HepG2 (cell line): ENCODE measurements around the gene VWA3B. TPM values are rescaled to one million over a fixed set of nuclear protein-coding genes. Genes with fewer than 3 reads are reported as not detected.

Experiments used
- ATAC-seq: fragments of 200-7000 bp; cut with Tn5 transposase; 3 replicates; pipeline ENCODE4 v1.9.1; 2020; ENCODE audit warnings: mild to moderate bottlenecking, moderate library complexity
- BruUV-seq: library from RNA; stranded (reverse); fragments of 400-500 nt; replicated peaks from 2 replicates; lab custom pipeline; 2021; lab: Mats Ljungman, UMichigan
- CTCF ChIA-PET: fragments of 300-600 bp; formaldehyde crosslinking; extraction: SDS; loops from one replicate; lab custom pipeline; 2021; ENCODE audit warnings: low total read pairs, inconsistent platforms, low intra/inter-chr PET ratio; lab: Yijun Ruan, JAX
- POLR2A ChIA-PET: fragments of 350-600 bp; sonication (Branson Sonifier 250); formaldehyde crosslinking; loops from one replicate; lab custom pipeline; 2020; ENCODE audit warnings: antibody characterized with exemption, inconsistent platforms; lab: Yijun Ruan, JAX
- DNase-seq: peaks from one replicate; pipeline ENCODE4 v3.0.0-alpha.2; 2015; ENCODE audit warnings: low spot score
- FAIRE-seq: peaks from 3 replicates; lab custom pipeline; 2011; peaks lifted over from hg19 to GRCh38; lab: Jason Lieb, UNC
- H2AFZ ChIP-seq: one replicate; pipeline ENCODE4 v1.6.1; 2011; ENCODE audit warnings: low read length, inconsistent platforms
- H3K27ac ChIP-seq: fragments of 300-600 bp; 3 replicates; pipeline ENCODE4 v1.8.0; 2011; ENCODE audit warnings: mixed run types, mild to moderate bottlenecking, mixed read lengths, low read length, inconsistent platforms; ENCODE audit not compliant: insufficient read depth; ENCODE audit errors: extremely low read length
- H3K27me3 ChIP-seq, 2 experiments: fragments of 200-600 bp in 1 of 2; 2 replicates in 1 of 2; 3 replicates in 1 of 2; pipeline versions ENCODE4 v1.6.0 to v1.8.0; 2011; ENCODE audit warnings: low read length in 2 of 2, mild to moderate bottlenecking in 2 of 2, moderate library complexity in 2 of 2, inconsistent platforms in 1 of 2; ENCODE audit not compliant: insufficient read depth in 2 of 2, control insufficient read depth in 1 of 2
- H3K36me3 ChIP-seq, 2 experiments: fragments of 200-600 bp in 1 of 2; replicated peaks in 1 of 2; 2 replicates in 1 of 2; 3 replicates in 1 of 2; pipeline versions ENCODE4 v1.5.1 to v1.8.0; 2011; ENCODE audit warnings: low read length in 2 of 2, inconsistent platforms in 1 of 2; ENCODE audit not compliant: insufficient read depth in 2 of 2, control insufficient read depth in 1 of 2
- H3K4me1 ChIP-seq: 2 replicates; pipeline ENCODE4 v1.5.1; 2012; ENCODE audit warnings: low read length, inconsistent platforms; ENCODE audit not compliant: insufficient read depth
- H3K4me2 ChIP-seq: 2 replicates; pipeline ENCODE4 v1.6.0; 2011; ENCODE audit warnings: low read depth, low read length, inconsistent platforms
- H3K4me3 ChIP-seq, 3 experiments: fragments of 200-600 bp in 1 of 3; sonication (generic), shearing (Covaris generic) in 1 of 3; replicated peaks in 1 of 3; 2 replicates each; pipeline ENCODE4 v1.5.1; 2011 to 2016; ENCODE audit warnings: low read length in 3 of 3, inconsistent platforms in 2 of 3, low read depth in 2 of 3, mild to moderate bottlenecking in 2 of 3, control low read depth in 1 of 3, mixed read lengths in 1 of 3; ENCODE audit not compliant: insufficient read depth in 1 of 3
- H3K79me2 ChIP-seq: one replicate; pipeline ENCODE4 v1.6.1; 2011; ENCODE audit warnings: low read length, inconsistent platforms; ENCODE audit not compliant: insufficient read depth
- H3K9ac ChIP-seq: 2 replicates; pipeline ENCODE4 v1.6.0; 2011; ENCODE audit warnings: mild to moderate bottlenecking, low read depth, low read length, inconsistent platforms; ENCODE audit not compliant: insufficient read depth
- H3K9me3 ChIP-seq: 2 replicates; pipeline ENCODE4 v1.5.1; 2012; ENCODE audit warnings: mild to moderate bottlenecking, low read length
- H4K20me1 ChIP-seq: 2 replicates; pipeline ENCODE4 v1.6.0; 2011; ENCODE audit warnings: inconsistent platforms, mild to moderate bottlenecking, low read length, moderate library complexity; ENCODE audit not compliant: insufficient read depth
- AHR ChIP-seq: IDR thresholded peaks from 2 replicates; pipeline ENCODE4 v1.6.1; 2018; ENCODE audit warnings: missing genetic modification reagents, missing compliant biosample characterization
- BCL3 ChIP-seq: sonication (generic); formaldehyde crosslinking; IDR thresholded peaks from 2 replicates; pipeline ENCODE4 v1.5.1; 2020; ENCODE audit warnings: mild to moderate bottlenecking, missing genetic modification reagents, moderate library complexity
- HMG20A ChIP-seq: IDR thresholded peaks from 2 replicates; pipeline ENCODE4 v1.6.1; 2016; ENCODE audit warnings: borderline replicate concordance
- KAT7 ChIP-seq: IDR thresholded peaks from 2 replicates; pipeline ENCODE4 v1.6.1; 2018; ENCODE audit warnings: borderline replicate concordance, missing compliant biosample characterization
- KDM5A ChIP-seq: fragments of 200-600 bp; sonication (generic); IDR thresholded peaks from 2 replicates; pipeline ENCODE4 v1.7.0; 2018; ENCODE audit warnings: antibody characterized with exemption, mild to moderate bottlenecking, low read length, borderline replicate concordance
- NFIB ChIP-seq: sonication (generic); formaldehyde crosslinking; IDR thresholded peaks from 2 replicates; pipeline ENCODE4 v1.9.0; 2021; ENCODE audit warnings: missing genetic modification reagents, mild to moderate bottlenecking, borderline replicate concordance
- RBFOX2 ChIP-seq: fragments of 200-400 bp; formaldehyde crosslinking; IDR thresholded peaks from 2 replicates; pipeline ENCODE4 v1.6.1; 2017; ENCODE audit warnings: low read depth, mild to moderate bottlenecking, low read length
- RELA ChIP-seq: sonication (generic); formaldehyde crosslinking; IDR thresholded peaks from 2 replicates; pipeline ENCODE4 v1.4.0; 2020; ENCODE audit warnings: missing genetic modification reagents
- ZFP1 ChIP-seq: IDR thresholded peaks from 2 replicates; pipeline ENCODE4 v1.6.1; 2016
- ZNF121 ChIP-seq: sonication (generic); formaldehyde crosslinking; IDR thresholded peaks from 2 replicates; pipeline ENCODE4 v1.5.0; 2020; ENCODE audit warnings: mild to moderate bottlenecking, missing genetic modification reagents
- ZNF614 ChIP-seq: IDR thresholded peaks from 2 replicates; pipeline ENCODE4 v1.6.1; 2018; ENCODE audit warnings: missing biosample characterization, missing genetic modification reagents, inconsistent platforms, borderline replicate concordance
- ZNF674 ChIP-seq: sonication (generic); formaldehyde crosslinking; IDR thresholded peaks from 2 replicates; pipeline ENCODE4 v1.5.0; 2020; ENCODE audit warnings: low read depth, mild to moderate bottlenecking, missing genetic modification reagents
- WGBS: methylation state at CpG from one replicate; pipeline ENCODE4 v1.1.6; 2017; ENCODE audit warnings: low lambda C conversion rate; 5-methylcytosine and 5-hydroxymethylcytosine counted together
- in situ Hi-C: cut with HindIII; loops from 2 replicates; pipeline ENCODE4 v1.10.0; 2017; ENCODE audit warnings: low pct_unique_long_range_greater_than_20kb; ENCODE audit not compliant: extremely low pct_ligation_motif_present
- intact Hi-C: fragments of 100-400 bp; cut with micrococcal nuclease; formaldehyde crosslinking; loops from one replicate; pipeline ENCODE4 v1.10.0; 2022; ENCODE audit not compliant: unreplicated experiment
- polyA plus RNA-seq, 8 experiments: library from polyadenylated mRNA; depleted of rRNA in 3 of 8; stranded (reverse) in 7 of 8; unstranded in 1 of 8; fragments of >200 nt; fragmentation: Illumina TruSeq in 4 of 8; extraction: Trizol in 4 of 8; gene quantifications; 2 replicates each; pipeline versions ENCODE4 v1.2.1 to v1.2.3, GENCODE V29; 2011 to 2016; ENCODE audit warnings: low read depth in 4 of 8, missing spikeins in 1 of 8, mixed read lengths in 1 of 8; ENCODE audit not compliant: insufficient read depth in 1 of 8
- total RNA-seq, 5 experiments: library from RNA; depleted of rRNA; stranded (reverse); fragments of >200 nt; fragmentation: Illumina TruSeq; extraction: Trizol; gene quantifications; 2 replicates each; pipeline ENCODE4 v1.2.3, GENCODE V29; 2016; ENCODE audit warnings: low read depth in 1 of 5
- TF ChIP-seq, protein P1 (sequence below): sonication (generic); formaldehyde crosslinking; IDR thresholded peaks from 2 replicates; pipeline ENCODE4 v1.4.0; 2020; ENCODE audit warnings: mild to moderate bottlenecking, missing genetic modification reagents, borderline replicate concordance

The VWA3B gene
- total and polyA plus RNA-seq, 2 of the 13 experiments (the other 11 are each of a cell fraction or from before 2014, with no cell fraction given), result not detected

- no peaks in the 10 kb centered on the region for H4K20me1 ChIP-seq
- H3K4me3 ChIP-seq, result no peak overlapping the region
- H3K27me3 ChIP-seq, result peaks cover 0 to 7% of the 10 kb centered on the region in 2 experiments; a peak in 2 of 5 replicates
- H3K27ac ChIP-seq, result no peak overlapping the region
- no peak for ATAC-seq
- H3K36me3 ChIP-seq, result no peaks in the 10 kb centered on the region
- intact Hi-C loops, result no loop called here
- H3K9me3 ChIP-seq, result peaks cover 17% of the 10 kb centered on the region
- H3K4me2 ChIP-seq, result no peak overlapping the region
- H3K9ac ChIP-seq, result no peak overlapping the region
- no TSS peak for BruUV-seq
- no peaks in the 10 kb centered on the region for H3K79me2 ChIP-seq
- in situ Hi-C loops, result no loop called here
- no peak for DNase-seq
- H3K4me1 ChIP-seq, result no peaks in the 10 kb centered on the region
- FAIRE-seq, result no peak
- H2AFZ ChIP-seq, result no peak overlapping the region
- CTCF ChIA-PET, result no interaction called here
- no peak for TF ChIP-seq KDM5A
- TF ChIP-seq ZFP1, result peak; percentile 98
- TF ChIP-seq AHR, result no peak
- POLR2A ChIA-PET, result no interaction called here
Measured at GRCh38 chr2:98247383-98247782, 160.4 kb downstream of the VWA3B start.

DNA sequence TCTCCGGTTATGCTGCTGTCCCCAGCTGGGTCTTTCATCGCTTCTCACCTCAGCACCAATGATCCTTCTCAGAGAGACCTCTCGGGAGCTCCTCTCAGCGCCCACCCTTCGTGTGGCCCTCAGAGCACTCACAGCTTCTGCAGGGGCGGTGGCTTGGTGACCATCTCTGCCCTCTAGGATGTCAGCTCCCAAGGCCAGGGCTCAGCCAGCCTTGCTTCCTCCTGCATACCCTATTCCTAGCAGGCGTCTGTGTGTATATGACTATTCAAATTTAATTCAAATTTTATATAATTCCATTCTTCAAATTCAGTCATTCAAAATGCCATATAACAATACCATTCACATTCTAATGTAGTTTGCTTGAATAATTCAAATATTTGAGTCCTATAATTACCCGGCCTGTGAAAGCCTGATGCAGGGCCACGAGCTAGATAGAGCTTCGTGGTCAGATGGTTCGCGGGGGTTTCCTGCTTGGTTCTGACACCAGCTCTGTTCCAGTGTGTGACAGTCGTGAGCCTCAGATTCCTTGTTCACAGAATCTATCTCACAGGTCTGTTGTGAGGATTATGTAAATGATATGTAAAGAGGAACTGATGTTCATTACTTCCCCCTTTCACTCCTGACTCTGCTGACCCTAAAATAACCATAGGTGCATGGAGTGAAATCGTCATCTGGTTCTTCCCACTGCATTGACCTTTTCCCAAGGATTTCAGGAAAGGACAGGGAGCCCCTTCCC, 165.2 kb downstream of the VWA3B start:
- Histone ChIP-seq H3K36me3 (no peaks in the 10 kb centered on the region), H3K4me1 (no peaks in the 10 kb centered on the region), H3K79me2 (no peaks in the 10 kb centered on the region), H3K27ac (no peak overlapping the region), H3K9ac (no peak overlapping the region), H3K4me2 (no peak overlapping the region)
- in situ Hi-C loops, result no loop called here
- FAIRE-seq (no peak), DNase-seq (no peak)
- no peak for TF ChIP-seq RBFOX2
- no peak for TF ChIP-seq ZNF121 (CRISPR knock-in tag)
- no peak for TF ChIP-seq BCL3 (CRISPR knock-in tag)
- TF ChIP-seq RELA (CRISPR knock-in tag), result no peak
- TF ChIP-seq KAT7, result no peak
- TF ChIP-seq ZNF614 (CRISPR knock-in tag), result no peak
- no peak for TF ChIP-seq NFIB (CRISPR knock-in tag)
- TF ChIP-seq ZNF674 (CRISPR knock-in tag), result no peak
- no peak for TF ChIP-seq HMG20A (CRISPR knock-in tag)
- TF ChIP-seq, protein P1, sequence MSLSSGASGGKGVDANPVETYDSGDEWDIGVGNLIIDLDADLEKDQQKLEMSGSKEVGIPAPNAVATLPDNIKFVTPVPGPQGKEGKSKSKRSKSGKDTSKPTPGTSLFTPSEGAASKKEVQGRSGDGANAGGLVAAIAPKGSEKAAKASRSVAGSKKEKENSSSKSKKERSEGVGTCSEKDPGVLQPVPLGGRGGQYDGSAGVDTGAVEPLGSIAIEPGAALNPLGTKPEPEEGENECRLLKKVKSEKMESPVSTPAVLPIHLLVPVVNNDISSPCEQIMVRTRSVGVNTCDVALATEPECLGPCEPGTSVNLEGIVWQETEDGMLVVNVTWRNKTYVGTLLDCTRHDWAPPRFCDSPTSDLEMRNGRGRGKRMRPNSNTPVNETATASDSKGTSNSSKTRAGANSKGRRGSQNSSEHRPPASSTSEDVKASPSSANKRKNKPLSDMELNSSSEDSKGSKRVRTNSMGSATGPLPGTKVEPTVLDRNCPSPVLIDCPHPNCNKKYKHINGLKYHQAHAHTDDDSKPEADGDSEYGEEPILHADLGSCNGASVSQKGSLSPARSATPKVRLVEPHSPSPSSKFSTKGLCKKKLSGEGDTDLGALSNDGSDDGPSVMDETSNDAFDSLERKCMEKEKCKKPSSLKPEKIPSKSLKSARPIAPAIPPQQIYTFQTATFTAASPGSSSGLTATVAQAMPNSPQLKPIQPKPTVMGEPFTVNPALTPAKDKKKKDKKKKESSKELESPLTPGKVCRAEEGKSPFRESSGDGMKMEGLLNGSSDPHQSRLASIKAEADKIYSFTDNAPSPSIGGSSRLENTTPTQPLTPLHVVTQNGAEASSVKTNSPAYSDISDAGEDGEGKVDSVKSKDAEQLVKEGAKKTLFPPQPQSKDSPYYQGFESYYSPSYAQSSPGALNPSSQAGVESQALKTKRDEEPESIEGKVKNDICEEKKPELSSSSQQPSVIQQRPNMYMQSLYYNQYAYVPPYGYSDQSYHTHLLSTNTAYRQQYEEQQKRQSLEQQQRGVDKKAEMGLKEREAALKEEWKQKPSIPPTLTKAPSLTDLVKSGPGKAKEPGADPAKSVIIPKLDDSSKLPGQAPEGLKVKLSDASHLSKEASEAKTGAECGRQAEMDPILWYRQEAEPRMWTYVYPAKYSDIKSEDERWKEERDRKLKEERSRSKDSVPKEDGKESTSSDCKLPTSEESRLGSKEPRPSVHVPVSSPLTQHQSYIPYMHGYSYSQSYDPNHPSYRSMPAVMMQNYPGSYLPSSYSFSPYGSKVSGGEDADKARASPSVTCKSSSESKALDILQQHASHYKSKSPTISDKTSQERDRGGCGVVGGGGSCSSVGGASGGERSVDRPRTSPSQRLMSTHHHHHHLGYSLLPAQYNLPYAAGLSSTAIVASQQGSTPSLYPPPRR (CRISPR knock-in tag), result no peak
- TF ChIP-seq, all 625 proteins: peak for 0
- BruUV-seq, result no TSS peak
- ATAC-seq, result no peak
- H2AFZ ChIP-seq, result no peak overlapping the region
- H3K27me3 ChIP-seq, result peaks cover 1 to 9% of the 10 kb centered on the region in 2 experiments; a peak in 3 of 5 replicates
- POLR2A ChIA-PET, result no interaction called here
- CTCF ChIA-PET, result no interaction called here
- intact Hi-C loops, result no loop called here
- 38% methylated on average over 14 of the region's 14 CpGs for WGBS
- H3K9me3 ChIP-seq, result peaks cover 11% of the 10 kb centered on the region
- no peak overlapping the region for H3K4me3 ChIP-seq
- H4K20me1 ChIP-seq, result no peaks in the 10 kb centered on the region
